Upper lobe of right lung (tissue), 1 donor: ENCODE measurements around the gene PCNX2. TPM values are rescaled to one million over a fixed set of nuclear protein-coding genes. Genes with fewer than 3 reads are reported as not detected.

Experiments used
- ATAC-seq: fragments of 200-7000 bp; cut with Tn5 transposase; one replicate; pipeline ENCODE4 v1.9.1; 2020; ENCODE audit warnings: mild to moderate bottlenecking, moderate library complexity
- DNase-seq: peaks from one replicate; pipeline ENCODE4 v3.0.0-alpha.2; 2020
- H3K27ac ChIP-seq: fragments of 200-600 bp; one replicate; pipeline ENCODE4 v1.8.0; 2022
- H3K27me3 ChIP-seq: fragments of 200-600 bp; one replicate; pipeline ENCODE4 v1.8.0; 2022; ENCODE audit warnings: mild to moderate bottlenecking
- H3K36me3 ChIP-seq: fragments of 200-600 bp; one replicate; pipeline ENCODE4 v1.8.0; 2022
- H3K4me1 ChIP-seq: fragments of 200-600 bp; one replicate; pipeline ENCODE4 v1.8.0; 2022
- H3K4me3 ChIP-seq: fragments of 200-600 bp; one replicate; pipeline ENCODE4 v1.8.0; 2022; ENCODE audit warnings: mild to moderate bottlenecking
- H3K9me3 ChIP-seq: fragments of 200-600 bp; one replicate; pipeline ENCODE4 v1.8.0; 2022
- CTCF ChIP-seq: fragments of 200-600 bp; IDR thresholded peaks from one replicate; pipeline ENCODE4 v1.8.0; 2022; ENCODE audit warnings: antibody characterized with exemption
- intact Hi-C: fragments of 100-400 bp; cut with DNase I; formaldehyde crosslinking; loops from one replicate; pipeline ENCODE4 v1.11.0; 2022
- total RNA-seq: library from RNA; stranded (reverse); fragmentation: NEBNext Ultra II Directional; extraction: Animal tissue kit (Norgen Biotek cat#: 25700); gene quantifications from one replicate; pipeline ENCODE4 v1.2.1, GENCODE V29; 2021
- donor health status: DM: no; HTN: yes; CAD: no; lungs with severe emphysema.

PCNX2 gene
- total RNA-seq, 1 donor from 2014 or later = 6.8 TPM

- TF ChIP-seq CTCF = no peak
- no peak for DNase-seq
- H3K4me3 ChIP-seq = no peak overlapping the region
- no peaks in the 10 kb centered on the region for H3K27me3 ChIP-seq
- no peaks in the 10 kb centered on the region for H3K4me1 ChIP-seq
- no peak for ATAC-seq
- no peaks in the 10 kb centered on the region for H3K9me3 ChIP-seq
- no peak overlapping the region for H3K27ac ChIP-seq
- intact Hi-C loops = no loop called here
- no peaks in the 10 kb centered on the region for H3K36me3 ChIP-seq
Observed at GRCh38 chr1:233168384-233168783, 127.1 kb downstream of the PCNX2 start.

- H3K36me3 ChIP-seq = no peaks in the 10 kb centered on the region
- DNase-seq = no peak
- no peak for TF ChIP-seq CTCF
- no peaks in the 10 kb centered on the region for H3K4me1 ChIP-seq
- no peak overlapping the region for H3K4me3 ChIP-seq
- H3K27ac ChIP-seq = no peak overlapping the region
- no peaks in the 10 kb centered on the region for H3K9me3 ChIP-seq
- intact Hi-C loops = no loop called here
- H3K27me3 ChIP-seq = no peaks in the 10 kb centered on the region
- ATAC-seq = no peak
Observed at GRCh38 chr1:233166896-233167295, 128.6 kb downstream of the PCNX2 start.

GRCh38 chr1:233163696-233164095, 131.8 kb downstream of the PCNX2 start:
- no peaks in the 10 kb centered on the region for H3K27me3 ChIP-seq
- no peak overlapping the region for H3K4me3 ChIP-seq
- no peak for ATAC-seq
- no peaks in the 10 kb centered on the region for H3K9me3 ChIP-seq
- DNase-seq = no peak
- no peak overlapping the region for H3K27ac ChIP-seq
- H3K36me3 ChIP-seq = no peaks in the 10 kb centered on the region
- intact Hi-C loops = no loop called here
- TF ChIP-seq CTCF = no peak
- no peaks in the 10 kb centered on the region for H3K4me1 ChIP-seq

- intact Hi-C loops = no loop called here
- Histone ChIP-seq H3K9me3 (no peaks in the 10 kb centered on the region), H3K36me3 (no peaks in the 10 kb centered on the region), H3K27ac (no peak overlapping the region), H3K27me3 (no peaks in the 10 kb centered on the region), H3K4me1 (no peaks in the 10 kb centered on the region), H3K4me3 (no peak overlapping the region)
- TF ChIP-seq CTCF = no peak
- no peak for DNase-seq
- ATAC-seq = no peak
Observed at GRCh38 chr1:233158322-233158721, 137.2 kb downstream of the PCNX2 start.

GRCh38 chr1:233157245-233157644, 138.3 kb downstream of the PCNX2 start:
- ATAC-seq (no peak), DNase-seq (no peak)
- Histone ChIP-seq H3K4me3 (no peak overlapping the region), H3K27ac (no peak overlapping the region), H3K36me3 (no peaks in the 10 kb centered on the region), H3K27me3 (no peaks in the 10 kb centered on the region), H3K4me1 (no peaks in the 10 kb centered on the region), H3K9me3 (no peaks in the 10 kb centered on the region)
- intact Hi-C loops = no loop called here
- no peak for TF ChIP-seq CTCF

- Histone ChIP-seq H3K9me3 (no peaks in the 10 kb centered on the region), H3K36me3 (no peaks in the 10 kb centered on the region), H3K4me1 (no peaks in the 10 kb centered on the region), H3K27ac (no peak overlapping the region), H3K27me3 (no peaks in the 10 kb centered on the region), H3K4me3 (no peak overlapping the region)
- intact Hi-C loops = no loop called here
- TF ChIP-seq CTCF = no peak
- ATAC-seq (no peak), DNase-seq (no peak)
Observed at GRCh38 chr1:233151861-233152260, 143.7 kb downstream of the PCNX2 start.
